Erythroblast (primary cell): ENCODE data around the gene POP7.

Experiments
- GATA1 ChIP-seq: IDR thresholded peaks from 2 replicates; pipeline ENCODE4 v1.6.1; 2011; ENCODE audit warnings: low read depth, mild to moderate bottlenecking, control low read depth, low read length, moderate library complexity
- POLR2A ChIP-seq: IDR thresholded peaks from 2 replicates; pipeline ENCODE4 v1.6.1; 2011; ENCODE audit warnings: mild to moderate bottlenecking, low read length

GRCh38 chr7:100692578-100692961, 13.4 kb upstream of the POP7 start:
- TF ChIP-seq POLR2A (no peak), GATA1 (no peak)
